Activated CD4-positive, alpha-beta memory T cell treated with anti-CD3 and anti-CD28 coated beads, Interleukin-2, amount 10 ng/mL, durations not matched to agents 7 days and 5 days (primary cell): ENCODE measurements around the gene MKLN1. TPM values are rescaled to one million over a fixed set of nuclear protein-coding genes. Genes with fewer than 3 reads are reported as not detected.
A peak's percentile ranks its signal among the peaks of the same experiment; 100 is the strongest.

Experiments used
- CTCF ChIA-PET: fragments of 350-600 bp; sonication (Branson Sonifier 250); formaldehyde crosslinking; loops from one replicate; lab custom pipeline; 2021; ENCODE audit warnings: antibody characterized with exemption, inconsistent platforms; lab: Charles Lee
- POLR2A ChIA-PET: fragments of 350-600 bp; sonication (Branson Sonifier 250); formaldehyde crosslinking; loops from one replicate; lab custom pipeline; 2021; ENCODE audit warnings: antibody characterized with exemption; lab: Charles Lee
- DNase-seq: peaks from one replicate; pipeline ENCODE4 v3.0.0-alpha.2; 2020
- H3K27ac Mint-ChIP-seq: one replicate; pipeline ENCODE4 v1.8.0; 2021; ENCODE audit warnings: mild to moderate bottlenecking, mixed read lengths
- H3K27me3 Mint-ChIP-seq: one replicate; pipeline ENCODE4 v1.8.0; 2021; ENCODE audit warnings: mixed read lengths
- H3K36me3 Mint-ChIP-seq: one replicate; pipeline ENCODE4 v1.8.0; 2021; ENCODE audit warnings: low read depth, mixed read lengths
- H3K4me1 Mint-ChIP-seq: one replicate; pipeline ENCODE4 v1.8.0; 2021; ENCODE audit warnings: mixed read lengths
- H3K4me3 Mint-ChIP-seq: one replicate; pipeline ENCODE4 v1.8.0; 2021; ENCODE audit warnings: mild to moderate bottlenecking, mixed read lengths
- H3K9me3 Mint-ChIP-seq: one replicate; pipeline ENCODE4 v1.8.0; 2021; ENCODE audit warnings: mixed read lengths
- total RNA-seq, 2 experiments: library from RNA; stranded (reverse); gene quantifications; one replicate each; pipeline ENCODE4 v1.2.3, GENCODE V29; 2021

The MKLN1 gene
- total RNA-seq, 2 experiments from 2014 or later: 35.9 to 37.3 TPM

DNA sequence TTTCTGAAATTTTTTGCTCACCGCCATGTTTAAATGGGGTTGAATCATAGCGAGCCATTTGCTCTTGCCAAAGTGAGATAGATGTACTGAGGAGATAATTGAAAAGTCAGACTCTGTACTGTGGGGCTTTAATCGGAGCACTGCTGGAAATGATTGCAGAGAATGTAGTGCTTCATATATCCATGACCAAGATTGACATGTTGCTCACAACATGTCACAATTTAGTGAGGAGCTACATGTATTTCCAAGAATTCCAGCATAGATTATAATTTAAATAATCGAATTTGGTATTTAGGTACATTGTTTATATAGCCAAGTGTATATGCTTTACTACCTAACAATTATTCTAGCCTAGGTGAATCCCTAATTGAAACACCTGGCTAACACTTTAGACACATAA lies 162.2 kb downstream of the MKLN1 start:
- no peak overlapping the region for H3K27ac Mint-ChIP-seq
- no peaks in the 10 kb centered on the region for H3K9me3 Mint-ChIP-seq
- no peak for DNase-seq
- H3K27me3 Mint-ChIP-seq: no peaks in the 10 kb centered on the region
- POLR2A ChIA-PET: no interaction called here
- H3K4me3 Mint-ChIP-seq: no peak overlapping the region
- CTCF ChIA-PET: interaction anchor here (1.1 to 1.4 kb wide), 2 partner anchors 12 to 14 kb away, joined by 3 to 4 read pairs; no protein-coding TSS in a partner anchor
- H3K4me1 Mint-ChIP-seq: no peaks in the 10 kb centered on the region
- H3K36me3 Mint-ChIP-seq: no peaks in the 10 kb centered on the region

DNA sequence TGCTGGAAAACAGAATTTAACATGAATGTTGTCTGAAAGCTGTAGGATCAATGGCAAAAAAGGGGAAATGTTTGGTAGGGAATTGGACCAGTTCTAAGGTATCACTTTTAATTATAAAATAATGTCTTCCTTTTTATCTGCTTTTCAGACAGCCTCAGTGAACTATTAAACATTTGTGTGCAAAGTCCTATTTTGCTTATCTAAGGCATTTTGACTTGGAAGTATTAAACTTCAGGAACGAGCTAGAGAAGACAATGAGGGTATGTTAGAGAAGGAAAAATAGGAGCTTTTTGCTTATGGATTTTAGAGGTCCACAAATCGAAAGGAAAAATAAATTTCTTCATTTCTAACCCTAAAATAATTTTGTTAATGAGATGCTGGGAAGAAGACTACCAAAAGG lies 165.4 kb downstream of the MKLN1 start:
- no peaks in the 10 kb centered on the region for H3K4me1 Mint-ChIP-seq
- CTCF ChIA-PET: interaction anchor here (0.9 to 1.6 kb wide), 6 partner anchors 8 to 424 kb away, joined by 3 to 5 read pairs (median 4); no protein-coding TSS in a partner anchor
- no peaks in the 10 kb centered on the region for H3K27me3 Mint-ChIP-seq

DNA sequence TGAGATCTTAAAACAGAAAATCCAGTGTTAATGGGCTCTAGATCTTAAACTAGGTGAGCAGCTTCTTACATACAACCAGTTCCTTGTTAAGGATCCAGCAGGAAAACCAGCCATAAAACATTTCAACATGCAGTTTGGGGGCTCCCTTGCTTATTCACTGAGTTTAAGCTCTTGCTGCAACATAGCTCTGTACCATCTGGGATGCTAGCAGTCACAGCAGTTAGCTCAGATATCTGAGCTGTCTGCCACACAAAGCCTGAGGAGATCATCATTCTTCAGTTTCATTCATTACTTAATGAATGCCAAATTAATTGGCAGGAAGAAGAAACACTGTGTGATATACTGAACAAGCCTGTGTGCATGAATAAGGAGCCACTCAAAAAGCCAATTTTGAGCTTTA lies 165.9 kb downstream of the MKLN1 start:
- POLR2A ChIA-PET: interaction anchor here (1.1 kb wide), 1 partner anchor 31 kb away, joined by 3 read pairs; no protein-coding TSS in a partner anchor
- peaks cover 8% of the 10 kb centered on the region for H3K36me3 Mint-ChIP-seq
- H3K9me3 Mint-ChIP-seq: no peaks in the 10 kb centered on the region
- CTCF ChIA-PET: interaction anchor here (0.9 to 1.6 kb wide), 6 partner anchors 7 to 424 kb away, joined by 3 to 5 read pairs (median 4); no protein-coding TSS in a partner anchor
- no peaks in the 10 kb centered on the region for H3K4me1 Mint-ChIP-seq
- H3K27ac Mint-ChIP-seq: no peak overlapping the region
- no peaks in the 10 kb centered on the region for H3K27me3 Mint-ChIP-seq
- no peak overlapping the region for H3K4me3 Mint-ChIP-seq
- DNase-seq: no peak

More for the DNA sequence above, 165.4 kb downstream of the MKLN1 start:
- Mint-ChIP-seq H3K36me3 (peaks cover 8% of the 10 kb centered on the region), H3K9me3 (no peaks in the 10 kb centered on the region), H3K4me3 (no peak overlapping the region), H3K27ac (no peak overlapping the region)
- DNase-seq: no peak
- POLR2A ChIA-PET: interaction anchor here (1.3 kb wide), 1 partner anchor 8 kb away, joined by 5 read pairs; no protein-coding TSS in a partner anchor

DNA sequence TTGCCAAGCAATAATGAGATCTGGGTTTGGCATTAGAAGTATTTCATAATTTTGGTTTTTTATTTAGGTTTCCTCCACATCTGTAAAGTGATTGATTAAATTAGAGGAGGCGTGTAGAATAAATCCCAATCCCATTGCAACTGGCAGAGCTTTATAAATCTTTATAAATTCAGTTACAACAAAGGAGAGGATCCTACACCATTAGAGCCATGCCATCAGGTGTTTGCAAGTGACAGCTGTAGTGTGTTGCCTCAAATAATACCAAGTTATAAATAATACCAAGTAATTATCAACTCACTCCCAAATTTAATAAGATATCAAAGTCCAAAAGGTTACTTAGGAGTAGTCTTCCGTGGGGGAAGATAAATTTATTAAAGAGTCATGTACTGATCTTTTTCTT lies 166.5 kb downstream of the MKLN1 start:
- no peak for DNase-seq
- H3K36me3 Mint-ChIP-seq: peaks cover 8% of the 10 kb centered on the region
- H3K27ac Mint-ChIP-seq: no peak overlapping the region
- ChIA-PET POLR2A (interaction anchor here (1.1 kb wide), 1 partner anchor 30 kb away, joined by 3 read pairs; no protein-coding TSS in a partner anchor), CTCF (interaction anchor here (1.4 to 1.6 kb wide), 2 partner anchors 13 to 425 kb away, joined by 4 to 5 read pairs; no protein-coding TSS in a partner anchor)
- no peaks in the 10 kb centered on the region for H3K9me3 Mint-ChIP-seq
- H3K4me3 Mint-ChIP-seq: no peak overlapping the region
- no peaks in the 10 kb centered on the region for H3K27me3 Mint-ChIP-seq
- H3K4me1 Mint-ChIP-seq: no peaks in the 10 kb centered on the region

DNA sequence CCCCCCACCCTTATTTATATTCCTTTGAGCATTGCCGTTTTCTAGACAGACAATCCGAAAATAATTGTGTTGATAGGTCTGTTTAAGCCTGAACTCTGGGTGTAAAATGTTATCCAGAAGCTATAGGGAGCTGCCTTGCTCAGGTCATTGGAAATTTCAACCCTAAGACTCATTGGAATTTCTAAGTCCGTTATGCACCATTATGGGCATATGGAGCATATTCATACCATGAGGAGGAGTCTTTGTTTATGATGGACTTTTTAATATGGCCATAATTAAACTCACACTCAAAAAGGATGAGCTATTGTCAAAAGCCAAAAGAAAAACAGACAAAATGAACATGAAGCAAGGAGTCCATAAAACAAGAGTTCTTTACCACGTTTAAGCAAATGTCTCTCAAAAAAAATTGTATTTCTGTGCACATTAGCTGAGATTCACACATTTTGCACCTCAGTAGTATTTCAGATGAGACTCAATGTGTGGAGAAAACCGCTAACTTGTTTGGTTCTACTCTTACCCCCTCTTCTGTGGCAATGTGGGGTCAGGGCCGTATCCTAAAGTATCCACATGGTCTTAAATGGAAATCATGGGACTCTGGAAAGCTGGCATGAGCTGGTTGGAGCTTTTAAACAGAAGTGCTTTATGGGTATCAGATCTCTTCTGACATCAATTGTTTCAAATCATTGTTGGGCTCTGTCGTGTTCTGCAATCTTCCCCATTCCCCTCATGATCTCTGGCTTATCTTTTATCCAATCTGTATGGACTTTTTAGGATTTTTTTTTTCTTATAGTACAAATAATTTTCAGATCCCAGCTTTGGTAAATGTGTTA lies 168.2 kb downstream of the MKLN1 start:
- no peaks in the 10 kb centered on the region for H3K9me3 Mint-ChIP-seq
- no peak overlapping the region for H3K4me3 Mint-ChIP-seq

DNA sequence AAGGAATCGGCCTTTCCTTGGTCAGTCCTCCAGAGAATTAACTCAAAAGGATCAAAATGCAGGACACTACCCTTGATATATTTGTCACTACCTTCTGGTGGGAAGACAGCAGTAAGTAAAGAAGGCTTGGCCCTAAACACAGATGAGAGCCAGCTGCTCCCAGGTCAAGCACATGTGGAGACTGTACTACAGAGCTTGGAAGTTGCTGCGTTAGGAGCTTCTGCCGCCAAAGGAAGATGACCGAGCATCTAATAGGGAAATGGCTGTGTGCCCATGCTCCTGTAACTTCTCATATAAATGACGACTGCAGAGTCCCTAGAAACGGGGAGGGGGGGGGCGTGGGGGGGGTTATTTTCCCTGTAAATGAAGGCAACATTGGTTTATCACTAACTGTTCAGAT lies 169.8 kb downstream of the MKLN1 start:
- ChIA-PET CTCF (interaction anchor here (1.4 kb wide), 1 partner anchor 15 kb away, joined by 5 read pairs; no protein-coding TSS in a partner anchor), POLR2A (no interaction called here)
- Mint-ChIP-seq H3K9me3 (no peaks in the 10 kb centered on the region), H3K27me3 (no peaks in the 10 kb centered on the region), H3K36me3 (peaks cover 15% of the 10 kb centered on the region), H3K4me3 (no peak overlapping the region), H3K27ac (no peak overlapping the region), H3K4me1 (peaks cover 22% of the 10 kb centered on the region)
- no peak for DNase-seq

More for the DNA sequence above, 168.2 kb downstream of the MKLN1 start:
- Mint-ChIP-seq H3K36me3 (peaks cover 15% of the 10 kb centered on the region), H3K4me1 (peaks cover 7% of the 10 kb centered on the region), H3K27me3 (no peaks in the 10 kb centered on the region), H3K27ac (no peak overlapping the region)
- ChIA-PET POLR2A (no interaction called here), CTCF (interaction anchor here (0.6 to 1.7 kb wide), 2 partner anchors 12 to 50 kb away, joined by 3 to 5 read pairs; no protein-coding TSS in a partner anchor)
- no peak for DNase-seq

DNA sequence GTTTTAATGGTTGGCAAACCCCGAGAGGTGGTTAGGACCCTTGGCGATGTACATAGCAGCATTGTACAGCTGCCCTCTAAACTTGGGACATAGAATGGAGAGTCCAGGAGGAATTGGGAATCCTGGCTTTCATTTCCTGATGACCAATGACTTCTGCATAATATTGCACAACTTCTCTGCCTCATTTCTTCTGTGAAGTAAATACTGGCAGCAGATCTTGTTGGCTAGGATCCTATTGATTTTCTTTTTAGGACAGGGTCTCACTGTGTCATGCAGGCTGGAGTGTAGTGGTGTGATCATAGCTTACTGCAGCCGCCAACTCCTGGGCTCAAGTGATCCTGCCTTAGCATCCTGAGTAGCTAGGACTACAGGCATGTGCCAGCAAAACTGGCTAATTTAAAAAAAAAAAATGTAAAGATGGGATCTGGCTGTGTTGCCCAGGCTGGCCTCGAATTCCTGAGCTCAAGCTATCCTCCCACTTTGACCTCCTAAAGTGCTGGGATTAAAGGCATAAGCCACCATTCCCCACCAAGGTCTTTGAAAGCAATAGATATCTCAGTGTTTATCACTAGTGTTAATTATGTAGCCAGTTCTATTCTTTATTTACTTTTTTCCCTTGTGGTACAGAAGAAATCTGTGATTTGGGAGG lies 170.7 kb downstream of the MKLN1 start:
- Mint-ChIP-seq H3K4me3 (no peak overlapping the region), H3K36me3 (peaks cover 15% of the 10 kb centered on the region), H3K4me1 (peaks cover 25% of the 10 kb centered on the region), H3K9me3 (no peaks in the 10 kb centered on the region), H3K27ac (no peak overlapping the region), H3K27me3 (no peaks in the 10 kb centered on the region)
- ChIA-PET CTCF (interaction anchor here (0.9 to 1.4 kb wide), 2 partner anchors 9 to 14 kb away, joined by 3 to 5 read pairs; no protein-coding TSS in a partner anchor), POLR2A (interaction anchor here (0.9 kb wide), 1 partner anchor 171 kb away, joined by 4 read pairs; the partner anchor contains the start of gene MKLN1)
- no peak for DNase-seq

DNA sequence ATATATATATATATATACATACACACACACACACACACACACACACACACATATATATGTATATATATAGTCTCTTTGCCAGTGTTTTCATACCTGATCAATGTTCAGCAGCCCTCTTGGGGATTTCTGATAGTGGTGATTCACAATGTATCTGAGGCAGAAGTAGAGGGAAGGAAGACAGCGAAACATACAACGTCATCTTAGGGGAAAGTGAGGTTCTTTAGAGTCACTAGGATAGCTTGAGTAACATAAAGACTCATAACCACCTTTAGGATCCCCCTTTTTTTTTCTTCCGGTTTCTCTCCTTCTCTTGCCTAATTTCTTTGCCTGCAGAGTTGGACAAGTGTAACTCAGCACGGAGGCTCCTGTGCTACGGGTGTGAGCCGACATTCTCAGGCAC lies 172.1 kb downstream of the MKLN1 start:
- DNase-seq: no peak
- Mint-ChIP-seq H3K4me3 (no peak overlapping the region), H3K27me3 (no peaks in the 10 kb centered on the region), H3K27ac (no peak overlapping the region), H3K4me1 (peaks cover 25% of the 10 kb centered on the region), H3K9me3 (no peaks in the 10 kb centered on the region), H3K36me3 (peaks cover 15% of the 10 kb centered on the region)
- CTCF ChIA-PET: interaction anchor here (1.7 to 1.8 kb wide), 2 partner anchors 155 to 517 kb away, joined by 3 to 9 read pairs; no protein-coding TSS in a partner anchor
- POLR2A ChIA-PET: no interaction called here

DNA sequence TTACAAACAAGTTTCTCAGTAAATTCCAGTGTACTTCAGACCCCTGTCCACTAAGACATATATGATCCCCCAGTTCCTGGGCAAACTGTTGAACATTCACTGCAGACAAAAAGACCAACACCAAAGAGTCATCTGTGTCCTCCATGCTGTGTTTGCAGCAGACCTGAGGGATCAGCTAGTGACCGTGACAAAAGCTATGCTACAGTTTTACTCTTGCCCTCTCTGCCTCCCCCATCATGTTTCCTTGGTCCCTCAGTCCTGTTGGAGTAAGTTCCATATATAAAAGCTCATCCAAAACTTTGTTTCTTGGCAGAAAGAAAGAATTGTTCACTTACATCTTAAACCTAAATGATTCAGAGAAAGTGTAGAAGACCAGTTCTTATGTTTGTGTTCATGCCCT lies 172.7 kb downstream of the MKLN1 start:
- H3K9me3 Mint-ChIP-seq: no peaks in the 10 kb centered on the region
- H3K36me3 Mint-ChIP-seq: peaks cover 15% of the 10 kb centered on the region
- H3K27me3 Mint-ChIP-seq: no peaks in the 10 kb centered on the region
- ChIA-PET CTCF (interaction anchor here (1.5 to 3.1 kb wide), 4 partner anchors 8 to 518 kb away, joined by 3 to 22 read pairs (median 6); no protein-coding TSS in a partner anchor), POLR2A (interaction anchor here (1.7 kb wide), 1 partner anchor 8 kb away, joined by 5 read pairs; no protein-coding TSS in a partner anchor)
- peaks cover 25% of the 10 kb centered on the region for H3K4me1 Mint-ChIP-seq
- DNase-seq: no peak
- no peak overlapping the region for H3K27ac Mint-ChIP-seq
- no peak overlapping the region for H3K4me3 Mint-ChIP-seq

DNA sequence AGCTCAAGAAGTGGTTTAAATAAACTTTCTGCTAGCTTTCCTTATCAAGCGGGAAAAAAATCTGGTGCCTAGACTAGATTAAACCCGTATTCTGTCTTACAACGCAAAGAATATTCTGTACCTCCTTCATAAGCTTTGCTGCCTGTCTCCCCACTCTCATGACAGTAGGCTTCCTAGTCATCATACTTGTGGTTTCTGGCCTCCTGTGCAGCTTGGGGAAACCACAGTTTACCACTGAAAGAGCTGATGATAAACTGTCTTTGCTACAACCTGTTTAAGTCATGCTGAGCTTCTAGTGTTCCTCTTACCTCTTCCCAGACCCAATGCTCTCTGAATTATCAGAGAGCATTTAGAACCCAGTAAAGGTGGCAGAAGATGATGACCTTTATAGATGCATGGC lies 173.7 kb downstream of the MKLN1 start:
- H3K9me3 Mint-ChIP-seq: no peaks in the 10 kb centered on the region
- H3K27ac Mint-ChIP-seq: peak overlapping the region; percentile 44
- peaks cover 25% of the 10 kb centered on the region for H3K4me1 Mint-ChIP-seq
- peak; percentile 77 for DNase-seq
- ChIA-PET POLR2A (interaction anchor here (0.7 to 1.7 kb wide), 6 partner anchors 9 to 631 kb away, joined by 3 to 6 read pairs (median 4); no protein-coding TSS in a partner anchor), CTCF (interaction anchor here (1.0 to 3.1 kb wide), 8 partner anchors 9 to 519 kb away, joined by 3 to 22 read pairs (median 4); no protein-coding TSS in a partner anchor)
- no peaks in the 10 kb centered on the region for H3K27me3 Mint-ChIP-seq
- peaks cover 15% of the 10 kb centered on the region for H3K36me3 Mint-ChIP-seq
- H3K4me3 Mint-ChIP-seq: no peak overlapping the region

DNA sequence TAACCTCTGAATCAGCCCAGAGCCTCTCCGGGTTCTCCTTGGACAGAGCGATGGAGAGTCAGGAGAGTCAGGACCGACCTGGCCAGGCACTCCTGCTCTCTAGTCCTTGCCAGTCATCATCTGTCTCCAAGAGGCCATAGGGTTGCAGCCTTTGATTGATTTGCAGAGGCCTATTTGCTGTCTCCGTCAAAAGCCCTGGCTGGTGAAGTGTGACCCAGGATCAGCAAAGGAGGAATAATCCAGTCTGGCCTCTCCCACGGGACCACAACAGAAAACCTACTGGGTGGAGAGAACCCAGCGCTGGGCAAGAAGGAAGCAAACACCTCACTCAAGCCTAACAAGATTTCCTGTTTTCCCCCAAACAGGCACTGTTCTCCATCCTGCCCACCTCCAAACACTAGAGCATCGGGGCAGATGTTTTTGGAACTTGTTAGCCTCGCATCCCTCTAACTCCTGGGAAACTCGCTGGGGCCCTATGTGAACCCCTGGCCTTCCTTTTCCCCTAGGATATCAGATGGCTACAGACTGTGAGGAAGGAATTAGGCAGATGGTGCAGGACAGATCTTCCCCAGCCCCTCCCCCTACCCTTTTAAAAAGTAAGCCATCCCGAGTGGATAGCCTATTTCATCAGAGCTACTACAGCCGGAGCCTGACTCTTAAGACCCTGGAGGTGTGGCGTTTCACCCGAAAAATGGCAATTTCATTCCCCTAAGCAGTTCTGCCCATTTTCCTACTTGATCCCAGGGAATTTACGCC lies 174.4 kb downstream of the MKLN1 start:
- no peaks in the 10 kb centered on the region for H3K27me3 Mint-ChIP-seq

More for the DNA sequence above, 174.4 kb downstream of the MKLN1 start:
- peak overlapping the region; percentile 44 for H3K27ac Mint-ChIP-seq
- no peak overlapping the region for H3K4me3 Mint-ChIP-seq
- H3K36me3 Mint-ChIP-seq: peaks cover 11% of the 10 kb centered on the region
- CTCF ChIA-PET: interaction anchor here (1.0 to 3.1 kb wide), 4 partner anchors 11 to 396 kb away, joined by 3 to 22 read pairs (median 4); no protein-coding TSS in a partner anchor
- POLR2A ChIA-PET: interaction anchor here (0.7 to 1.7 kb wide), 6 partner anchors 9 to 632 kb away, joined by 3 to 6 read pairs (median 4); no protein-coding TSS in a partner anchor
- DNase-seq: no peak
- peaks cover 25% of the 10 kb centered on the region for H3K4me1 Mint-ChIP-seq
- no peaks in the 10 kb centered on the region for H3K9me3 Mint-ChIP-seq
